EL (cell line): Measurements from ENCODE around the gene NUDT14.

ENCODE experiments used
- DNase-seq: peaks from one replicate; pipeline ENCODE4 v3.0.0-alpha.2; 2016

NUDT14 gene

DNA sequence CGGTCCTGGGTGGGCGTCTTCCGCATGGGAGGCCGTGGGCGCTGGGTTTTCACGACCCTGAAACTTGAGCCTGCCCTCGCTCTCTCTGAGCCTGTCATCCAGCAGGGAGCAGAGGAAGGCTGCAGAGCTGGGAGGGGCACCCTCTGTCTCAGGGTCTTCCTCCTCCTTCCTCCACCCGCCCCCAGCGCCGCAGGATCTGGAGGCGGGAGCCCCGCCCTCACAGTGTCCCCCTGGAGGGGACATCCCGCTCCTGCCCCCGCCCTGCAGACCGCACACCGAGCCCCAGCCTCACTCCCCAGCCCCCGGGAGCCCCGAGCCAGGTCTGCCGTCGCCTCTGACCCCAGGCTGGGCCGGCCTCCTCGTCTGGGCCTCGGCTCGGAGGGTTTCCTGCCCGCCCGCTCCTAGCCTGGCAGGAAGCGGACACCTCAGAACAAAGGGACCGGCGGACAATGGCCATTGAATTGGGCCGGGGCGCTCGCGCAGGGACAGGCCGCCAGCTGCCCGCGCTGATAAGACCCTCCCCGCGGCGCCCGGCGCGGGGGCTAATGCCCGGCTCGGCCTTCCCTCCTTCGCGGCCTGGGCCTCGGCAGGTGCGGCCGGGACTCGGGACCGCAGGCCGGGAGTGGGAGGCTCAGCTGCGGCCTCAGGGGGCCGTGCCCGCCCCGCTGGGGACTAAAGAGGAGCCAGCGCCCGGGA, 15.3 kb upstream of the NUDT14 start:
- DNase-seq: no peak

GRCh38 chr14:105195522-105196264, 14.6 kb upstream of the NUDT14 start:
- DNase-seq: no peak

DNA sequence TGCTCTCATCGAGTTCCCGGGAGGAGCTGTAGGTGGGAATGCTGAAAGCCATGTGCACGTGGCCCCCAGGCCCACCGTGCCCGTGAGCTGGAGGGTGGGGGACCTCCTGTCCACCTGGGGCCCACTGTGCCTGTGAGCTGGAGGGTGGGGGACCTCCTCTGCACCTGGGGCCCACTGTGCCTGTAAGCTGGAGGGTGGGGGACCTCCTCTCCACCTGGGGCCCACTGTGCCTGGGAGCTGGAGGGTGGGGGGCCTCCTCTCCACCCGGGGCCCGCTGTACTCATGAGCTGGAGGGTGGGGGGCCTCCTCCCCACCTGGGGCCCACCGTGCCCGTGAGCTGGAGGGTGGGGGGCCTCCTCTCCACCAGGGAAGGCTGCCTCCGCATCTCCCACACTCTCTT, 13.9 kb upstream of the NUDT14 start:
- DNase-seq: no peak

DNA sequence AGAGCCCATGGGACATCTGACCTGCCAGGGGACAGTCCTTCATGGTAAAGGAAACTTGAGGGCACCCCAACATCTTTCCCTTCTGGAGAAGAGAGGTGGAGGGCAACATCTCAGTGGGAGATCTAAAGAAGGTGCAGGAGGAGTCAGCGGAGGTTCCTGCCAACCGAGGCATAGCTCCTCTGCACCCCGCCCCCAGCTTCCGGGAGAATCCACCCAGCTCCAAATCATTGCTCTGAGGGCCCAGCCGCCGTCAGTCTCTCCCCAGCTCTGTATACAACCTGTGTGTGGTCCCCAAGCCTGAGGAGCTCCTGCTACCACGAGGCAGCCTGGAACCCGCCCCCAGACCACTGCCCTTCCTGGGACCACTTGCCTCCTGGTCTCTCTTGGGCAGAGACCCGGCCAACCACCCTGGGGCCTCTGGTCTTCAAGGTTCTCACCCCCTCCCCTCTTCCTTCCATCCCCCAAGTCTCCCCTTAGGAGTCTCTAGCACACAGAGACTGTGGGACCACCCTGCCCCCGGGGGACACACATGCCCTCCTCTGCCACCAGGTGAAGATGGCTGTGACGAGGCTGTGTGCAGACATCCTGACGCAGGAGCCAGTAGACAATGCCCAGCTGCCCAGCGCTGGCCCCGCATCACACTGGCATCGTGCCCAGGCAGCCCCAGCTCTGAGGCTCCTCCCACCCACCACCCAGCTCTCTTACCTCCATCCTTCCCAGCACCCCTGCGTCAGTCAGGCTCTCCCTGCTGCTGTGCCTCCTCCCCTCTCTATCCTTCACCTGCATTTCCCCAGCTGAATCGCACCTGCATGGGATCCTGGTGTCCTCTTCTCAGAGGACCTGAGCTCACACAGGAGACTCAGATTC, 13.0 kb upstream of the NUDT14 start:
- peak; percentile 27 for DNase-seq

DNA sequence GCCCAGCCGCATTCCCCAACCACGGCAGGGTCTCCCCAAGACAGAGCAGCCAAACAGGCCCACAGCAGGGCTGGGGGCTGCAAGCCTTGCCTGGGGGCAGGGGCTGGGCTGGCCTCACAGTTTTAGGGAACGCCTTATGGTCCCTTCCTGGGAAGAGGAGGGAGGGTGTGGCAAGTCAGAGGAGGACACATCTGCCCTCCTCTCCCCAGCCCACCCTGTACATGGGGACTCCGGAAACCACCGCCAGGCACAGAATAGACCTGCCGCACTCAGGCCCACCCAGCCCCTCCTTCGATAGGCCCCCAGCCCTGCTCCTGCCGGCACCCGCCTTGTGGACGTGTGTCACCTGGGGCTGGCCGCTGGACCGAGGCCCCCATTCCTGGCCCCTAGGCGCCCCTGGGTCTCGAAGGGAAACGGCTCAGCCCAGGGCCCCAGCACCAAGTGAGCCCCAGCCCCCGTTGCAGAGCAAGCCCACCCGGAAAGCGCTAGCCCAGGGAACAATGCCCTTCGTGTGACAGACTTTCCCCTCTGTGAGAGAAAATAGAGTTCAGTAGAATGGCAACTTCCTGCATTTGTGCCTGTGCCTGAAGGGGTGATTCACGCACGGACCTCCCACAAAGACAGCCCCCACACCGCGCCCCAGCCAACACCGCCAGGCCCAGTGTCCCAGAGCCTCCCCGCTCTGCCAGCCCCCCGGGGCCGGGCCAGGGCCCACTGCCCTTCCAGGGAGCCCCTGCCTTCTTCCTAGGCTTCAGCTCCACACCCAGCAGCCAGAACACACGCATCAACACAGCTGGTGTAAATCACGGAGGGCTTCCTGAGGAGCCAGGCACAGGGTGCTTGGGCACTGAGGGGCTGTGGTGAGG, 12.0 kb upstream of the NUDT14 start:
- peak; percentile 35 for DNase-seq

DNA sequence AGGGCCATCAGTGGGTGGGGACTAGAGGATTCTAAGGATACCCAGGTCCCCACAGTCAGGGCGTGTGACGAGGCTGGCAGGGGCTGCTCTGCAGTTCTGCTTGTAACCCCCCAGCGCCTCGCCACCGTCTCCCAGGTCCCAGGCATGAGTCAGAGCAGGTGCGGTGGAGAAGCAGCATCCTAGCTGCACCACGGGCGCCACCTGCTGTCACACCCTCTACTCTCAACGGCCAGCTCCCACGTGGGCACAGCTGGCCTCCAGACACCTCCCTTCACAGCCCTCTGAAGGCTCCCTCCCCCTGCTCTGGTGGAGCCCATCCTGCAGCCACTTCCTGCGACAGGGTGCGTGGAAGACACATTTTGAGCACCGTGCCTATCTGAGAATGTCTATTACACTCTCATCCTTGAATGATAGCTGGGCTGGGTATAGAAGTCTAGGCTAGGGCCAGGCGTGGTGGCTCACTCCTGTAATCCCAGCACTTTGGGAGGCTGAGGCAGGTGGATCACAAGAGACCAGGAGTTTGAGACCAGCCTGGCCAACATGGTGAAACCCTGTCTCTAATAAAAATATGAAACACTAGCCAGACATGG, 6.9 kb upstream of the NUDT14 start:
- no peak for DNase-seq

DNA sequence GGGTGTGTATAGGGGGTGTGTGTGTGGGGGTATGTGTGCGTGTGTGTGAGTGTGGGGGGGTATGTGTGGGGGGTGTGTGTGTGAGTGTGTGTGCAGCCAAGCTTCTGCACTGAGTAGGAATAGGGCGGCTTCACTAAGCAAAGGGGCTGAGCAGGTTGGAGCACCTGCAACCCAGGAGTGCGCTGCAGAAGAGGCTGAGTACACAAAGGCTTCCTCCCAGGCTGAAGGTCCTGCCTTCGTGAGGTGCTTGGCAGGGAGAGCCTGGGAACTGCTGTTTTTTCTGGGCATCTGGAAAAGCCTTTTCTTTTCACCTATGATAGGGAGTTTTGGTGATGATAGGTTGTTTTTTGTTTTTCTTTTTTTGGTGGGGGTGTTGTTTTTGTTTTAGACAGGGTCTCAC, 6.0 kb upstream of the NUDT14 start:
- DNase-seq: no peak

DNA sequence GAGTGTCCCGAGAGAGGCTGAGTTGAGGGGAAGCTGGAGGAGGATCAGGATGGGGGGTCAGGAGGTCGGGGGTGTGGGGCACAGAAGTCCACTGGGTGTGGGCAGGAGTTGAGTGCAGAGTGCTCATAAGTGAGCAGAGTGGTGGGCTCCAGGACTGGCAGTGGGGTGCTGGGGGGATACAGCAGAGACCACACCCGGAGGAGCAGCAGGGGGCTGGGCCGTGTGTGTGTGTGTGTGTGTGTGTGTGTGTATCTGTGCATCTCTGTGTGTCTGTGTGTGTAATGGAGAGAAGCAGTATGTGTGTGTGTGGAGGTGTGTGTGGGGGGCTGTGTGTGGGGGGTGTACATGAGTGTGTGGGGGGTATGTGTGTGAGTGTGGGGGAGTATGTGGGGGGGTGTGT, 4.9 kb upstream of the NUDT14 start:
- no peak for DNase-seq

DNA sequence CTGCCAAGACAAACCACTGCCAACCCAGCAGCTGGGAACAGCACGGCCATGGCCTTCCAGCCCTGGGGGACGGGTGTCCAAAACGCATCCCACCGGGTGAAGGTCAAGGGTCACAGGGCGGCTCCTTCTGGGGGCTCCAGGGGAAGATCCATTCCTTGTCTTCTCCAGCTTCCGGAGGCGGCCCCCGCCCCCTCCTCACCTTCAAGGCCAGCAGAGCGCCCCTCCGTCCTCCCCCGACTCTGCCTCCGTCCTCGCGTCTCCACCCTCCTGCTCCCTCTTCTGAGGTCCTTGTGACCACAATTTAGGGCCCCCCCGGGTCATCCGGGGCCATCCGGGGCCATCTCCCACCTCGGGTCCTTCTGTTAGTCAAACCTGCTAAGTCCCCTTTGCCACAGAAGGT, 3.9 kb upstream of the NUDT14 start:
- DNase-seq: no peak

DNA sequence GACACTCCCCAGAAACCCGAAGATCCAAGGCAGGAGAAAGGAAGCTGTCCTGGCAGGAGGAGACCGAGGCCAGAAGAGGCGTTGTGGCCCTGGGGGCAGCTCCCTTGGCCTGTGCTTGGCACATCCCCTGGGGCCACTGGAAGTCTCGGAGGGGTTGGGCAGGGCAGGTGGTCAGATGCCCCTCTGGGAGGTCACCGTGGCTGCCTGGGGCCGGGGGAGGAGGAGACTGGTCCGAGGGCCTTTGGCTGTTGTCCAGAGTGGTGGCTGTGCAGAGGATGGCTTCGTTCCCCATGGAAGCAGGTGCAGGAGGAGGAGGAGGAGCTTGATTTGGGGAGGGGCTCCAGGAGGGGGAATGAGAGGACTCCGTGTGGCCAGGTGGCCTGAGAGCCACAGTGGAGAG, 3.3 kb upstream of the NUDT14 start:
- no peak for DNase-seq

- DNase-seq: no peak
Observed at GRCh38 chr14:105182296-105183020, 1.3 kb upstream of the NUDT14 start.

GRCh38 chr14:105181549-105182295, 610 bp upstream of the NUDT14 start:
- no peak for DNase-seq

- DNase-seq: no peak
Observed at GRCh38 chr14:105179191-105179590, 1.9 kb downstream of the NUDT14 start.

DNA sequence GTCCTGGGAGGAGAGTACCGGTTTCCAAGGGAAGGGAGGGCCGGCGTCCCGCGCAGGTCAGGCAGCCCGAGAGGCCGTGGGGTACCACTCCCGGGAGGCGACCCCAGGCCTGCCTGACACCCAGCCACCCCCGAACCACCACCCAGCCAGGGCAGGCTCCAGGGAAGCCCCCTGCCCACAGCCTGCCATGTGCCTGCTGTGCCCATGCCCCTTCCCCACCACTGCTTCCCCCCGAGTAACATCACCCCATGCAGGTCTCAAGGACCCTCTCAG, 2.3 kb downstream of the NUDT14 start:
- DNase-seq: no peak

DNA sequence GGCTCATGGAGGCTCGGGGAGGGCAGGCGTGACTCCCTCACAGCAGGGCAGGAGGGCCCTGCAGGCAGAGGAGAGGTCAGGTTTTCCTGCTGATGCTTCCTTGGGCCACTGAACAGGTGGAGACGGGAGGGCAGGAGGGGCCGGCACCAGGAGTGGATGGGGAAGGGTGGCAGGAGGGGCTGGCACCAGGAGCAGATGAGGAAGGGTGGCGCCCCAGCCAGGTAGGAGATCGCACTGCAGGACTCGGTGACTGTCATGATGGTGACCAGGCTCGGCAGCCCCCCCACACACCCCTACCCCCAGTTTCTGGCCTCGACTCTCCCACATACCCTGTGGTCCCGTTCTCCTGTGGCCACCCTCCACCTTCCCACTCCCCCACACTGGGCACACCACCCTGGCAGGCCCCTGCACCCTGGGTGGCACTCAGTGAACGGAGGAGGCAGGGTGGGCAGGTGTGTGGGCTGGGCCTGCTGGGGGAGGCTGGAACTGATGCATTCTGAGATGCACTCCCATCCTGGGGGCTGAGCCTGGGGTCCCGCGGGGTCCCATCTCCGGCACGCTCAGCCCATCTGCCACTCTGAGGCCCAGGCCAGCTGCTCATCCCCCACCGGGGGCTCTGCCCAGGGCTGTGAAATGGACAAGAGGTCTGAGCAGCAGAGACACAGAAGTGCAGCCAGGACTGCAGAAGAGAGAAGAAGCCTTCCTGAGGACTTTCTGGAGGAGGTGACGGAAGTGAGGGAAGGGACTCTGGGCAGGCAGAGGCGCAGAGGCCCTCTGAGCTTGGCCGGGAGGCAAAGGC, 2.8 kb downstream of the NUDT14 start:
- DNase-seq: no peak

GRCh38 chr14:105177082-105177481, 4.0 kb downstream of the NUDT14 start:
- DNase-seq: no peak

DNA sequence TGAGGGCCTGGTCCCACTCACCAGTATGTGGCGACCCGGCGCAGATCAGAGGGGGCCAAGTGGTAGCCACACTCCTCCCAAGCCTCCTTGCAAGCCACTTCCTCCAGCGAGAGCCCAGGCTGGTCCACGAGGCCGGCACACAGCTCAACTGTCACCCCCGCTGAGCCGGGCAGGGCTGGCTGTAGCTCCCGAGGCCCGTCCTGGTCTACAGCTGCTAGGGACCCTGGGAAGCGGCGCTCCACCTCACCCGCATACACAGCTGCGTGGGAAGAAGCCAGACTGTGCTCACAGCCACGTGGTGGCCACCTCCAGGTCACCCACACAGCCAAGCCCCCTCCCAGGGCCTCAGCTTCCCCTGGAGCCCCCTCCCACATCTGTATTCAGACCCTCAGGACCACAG, 4.6 kb downstream of the NUDT14 start:
- DNase-seq: no peak

- DNase-seq: no peak
Observed at GRCh38 chr14:105173901-105174894, 6.9 kb downstream of the NUDT14 start.

DNA sequence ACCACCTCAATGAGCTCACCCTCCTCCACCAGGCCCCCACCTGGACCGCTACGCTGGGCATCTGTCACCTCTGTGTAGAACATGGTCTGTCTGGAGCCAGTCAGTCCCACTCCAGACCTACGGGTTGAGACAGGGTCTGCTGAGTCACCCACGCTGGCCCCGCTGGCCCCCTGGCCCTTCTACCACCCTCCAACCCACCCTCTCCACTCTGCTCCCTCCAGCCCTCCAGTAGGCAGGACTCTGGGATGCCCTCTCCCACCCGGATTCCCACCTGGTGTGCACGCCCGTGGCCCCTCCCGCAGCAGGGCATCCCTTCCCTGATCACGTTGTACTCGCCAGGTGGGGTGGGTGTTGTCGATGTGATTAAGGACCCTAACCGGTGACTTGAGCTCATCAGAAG, 8.0 kb downstream of the NUDT14 start:
- DNase-seq: no peak
